ENCODE results near the gene CYP4F22. TPM values are rescaled to one million over a fixed set of nuclear protein-coding genes. Genes with fewer than 3 reads are reported as not detected.
"Not testable (repeated sequence)": the region's sequence is repeated elsewhere in the genome, so short reads cannot be mapped to it uniquely, and the experiment has no call there.

CYP4F22 gene
- polyA plus RNA-seq, 3 donors = 0.11 to 0.22 (median 0.16) TPM

DNA sequence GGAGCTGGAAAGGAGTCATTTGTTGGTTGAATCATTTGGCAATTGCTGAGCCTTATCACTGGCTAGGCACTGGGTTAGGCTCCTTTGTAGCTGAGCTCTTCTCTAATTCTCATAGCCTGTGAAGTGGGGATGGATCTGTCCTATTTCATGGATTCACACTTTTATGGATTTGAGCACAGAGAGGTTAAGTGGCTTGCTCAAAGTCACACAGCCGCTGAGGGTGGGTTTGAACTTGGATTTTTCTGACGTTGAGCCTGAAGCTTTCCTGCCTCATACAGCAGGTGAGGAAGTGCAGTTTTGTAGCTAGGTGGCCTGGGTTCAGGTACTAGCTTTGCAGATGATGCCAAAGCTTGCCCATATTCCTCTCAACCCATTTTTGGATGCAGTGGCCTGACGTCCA is 19.4 kb downstream of the CYP4F22 start:
- DNase-seq (ENCODE audit: extremely low read depth in 1 of 11, low read depth in 9 of 11, low spot score in 4 of 11) = no peak

DNA sequence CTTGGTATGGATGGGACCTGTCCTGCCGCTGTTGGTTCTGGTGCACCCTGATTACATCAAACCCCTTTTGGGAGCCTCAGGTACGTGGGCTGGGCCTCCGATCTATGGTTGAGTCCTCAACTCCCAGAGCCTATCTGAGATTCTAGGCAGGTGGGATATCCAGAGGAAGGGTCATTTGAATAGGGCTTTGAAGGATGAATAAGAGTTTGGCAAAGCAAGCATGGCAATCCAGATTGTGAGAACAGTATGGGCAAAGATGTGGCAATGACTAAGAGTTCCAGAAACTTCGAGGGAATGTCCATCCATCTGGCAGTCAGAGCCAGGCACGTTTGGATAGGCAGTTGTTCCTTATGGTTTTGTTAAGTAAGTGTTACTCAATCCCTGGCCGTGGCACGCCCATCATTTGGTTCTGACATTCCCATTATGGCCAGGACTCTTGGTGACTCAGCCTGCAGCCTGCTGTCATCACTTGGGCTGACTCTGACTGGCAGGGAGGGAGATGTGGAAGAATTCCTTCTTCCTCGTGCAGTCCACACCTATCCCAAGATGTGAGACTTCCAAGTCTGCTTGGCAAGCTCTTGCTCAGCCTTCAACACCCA is 21.5 kb downstream of the CYP4F22 start:
- no peak for DNase-seq (ENCODE audit: extremely low read depth in 1 of 11, low read depth in 9 of 11, low spot score in 4 of 11)

DNA sequence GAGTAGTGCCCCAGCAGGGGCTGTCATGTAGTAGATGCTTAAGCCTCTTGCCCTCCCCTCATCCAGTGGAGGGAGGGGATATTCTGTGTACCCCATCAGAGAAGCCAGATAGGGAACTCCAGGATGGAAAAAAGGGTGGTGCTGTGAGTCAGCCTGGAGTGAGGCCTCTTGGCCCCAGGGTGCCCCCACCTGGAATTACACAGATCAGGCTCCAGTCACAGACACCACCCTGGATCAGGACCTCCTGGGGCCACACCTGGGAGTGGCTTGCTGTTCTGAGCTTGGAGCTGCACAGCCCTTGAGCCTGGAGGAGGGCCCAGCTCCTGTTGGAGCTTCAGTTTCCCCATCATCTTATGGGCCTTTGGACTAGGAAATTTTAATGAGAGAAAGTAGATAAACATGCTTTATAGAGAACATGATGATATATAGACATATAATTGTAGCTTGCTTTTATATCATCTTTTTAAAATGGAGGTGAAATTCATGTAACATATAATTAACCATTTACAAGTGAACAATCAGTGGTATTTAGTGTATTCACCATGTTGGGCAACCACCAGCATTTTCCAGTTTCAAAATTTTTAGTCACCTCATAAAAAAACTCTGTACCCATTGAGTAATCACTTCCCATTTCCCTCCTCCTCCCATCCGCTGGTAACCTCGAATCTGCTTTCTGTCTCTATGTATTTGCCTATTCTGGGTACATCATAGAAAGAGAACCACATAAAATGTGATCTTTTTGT is 24.6 kb downstream of the CYP4F22 start:
- DNase-seq (ENCODE audit: extremely low read depth in 1 of 11, low read depth in 9 of 11, low spot score in 4 of 11) = no peak

DNA sequence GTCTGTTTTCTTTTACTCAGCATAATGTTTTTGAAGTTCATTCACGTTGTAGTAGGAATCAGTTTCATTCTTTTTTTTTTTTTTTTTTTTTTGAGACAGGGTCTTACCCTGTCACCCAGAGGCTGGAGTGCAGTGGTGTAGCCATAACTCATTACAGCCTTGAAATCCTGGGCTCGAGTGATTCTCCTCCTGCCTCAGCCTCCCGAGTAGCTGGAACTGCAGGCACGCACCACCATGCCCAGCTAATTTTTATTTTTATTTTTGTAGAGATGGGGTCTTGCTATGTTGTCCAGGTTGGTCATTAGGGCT is 25.2 kb downstream of the CYP4F22 start:
- DNase-seq (ENCODE audit: extremely low read depth in 1 of 11, low read depth in 9 of 11, low spot score in 4 of 11) = not testable (repeated sequence)

DNA sequence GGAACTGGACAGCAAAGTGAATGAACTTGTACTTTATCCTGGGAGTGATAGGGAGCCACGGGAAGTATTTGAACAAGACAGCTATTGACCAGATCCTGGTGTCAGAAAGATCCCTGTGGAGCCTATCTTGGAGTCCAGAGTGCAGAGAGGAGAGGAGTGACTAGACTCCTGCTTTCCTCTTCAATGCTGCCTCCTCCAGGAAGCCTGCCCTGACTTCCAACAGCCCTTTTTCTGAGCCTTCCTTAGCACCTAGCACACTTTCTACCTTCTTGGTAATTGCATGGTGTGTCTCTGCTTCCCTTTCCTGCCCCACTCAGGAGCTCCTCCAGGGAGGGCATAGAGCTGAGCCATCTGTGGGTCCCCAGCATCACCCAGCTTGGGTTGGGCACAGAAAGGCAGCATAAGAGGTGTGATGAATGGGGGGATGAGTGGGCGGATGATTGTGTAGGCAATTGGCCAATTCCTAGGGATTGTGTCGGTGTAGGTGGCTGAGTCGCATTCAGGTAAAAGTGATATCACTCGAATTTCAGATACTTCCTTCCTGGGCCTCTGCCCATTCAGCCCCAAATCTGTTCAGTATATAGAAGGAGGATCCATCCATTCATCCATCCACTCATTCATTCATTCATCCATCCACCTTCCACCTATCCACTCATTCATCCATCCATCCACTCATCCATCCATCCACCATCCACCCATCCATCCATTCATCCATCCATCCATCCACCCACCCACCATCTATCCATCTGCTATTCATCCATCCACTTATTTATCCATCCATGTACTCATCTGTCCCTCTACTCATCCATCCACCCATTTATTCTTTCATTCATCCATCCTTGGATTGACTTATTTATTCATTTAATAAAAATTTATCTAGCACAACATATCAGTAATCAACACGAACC is 26.9 kb downstream of the CYP4F22 start:
- DNase-seq (ENCODE audit: extremely low read depth in 1 of 11, low read depth in 9 of 11, low spot score in 4 of 11) = no peak

DNA sequence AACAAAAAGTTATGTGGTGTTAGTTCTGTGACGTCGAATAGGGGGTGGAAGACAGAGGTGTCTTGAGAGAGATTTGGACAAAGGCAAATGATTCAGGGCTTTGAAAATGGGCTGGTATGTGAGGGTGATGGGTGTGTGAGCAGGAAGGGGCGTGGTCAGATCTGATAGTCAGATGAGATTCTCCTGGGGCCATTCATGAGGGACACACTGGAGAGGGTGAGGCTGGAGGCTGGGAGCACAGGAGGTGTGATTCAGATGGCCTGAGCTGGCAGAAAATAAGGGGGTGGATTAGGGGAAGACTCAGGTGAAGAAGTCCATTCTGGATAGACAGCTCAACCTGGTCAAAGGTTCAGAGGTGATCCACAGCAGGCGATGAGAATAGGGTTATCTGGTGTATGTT is 28.0 kb downstream of the CYP4F22 start:
- no peak for DNase-seq (ENCODE audit: extremely low read depth in 1 of 11, low read depth in 9 of 11, low spot score in 4 of 11)

DNA sequence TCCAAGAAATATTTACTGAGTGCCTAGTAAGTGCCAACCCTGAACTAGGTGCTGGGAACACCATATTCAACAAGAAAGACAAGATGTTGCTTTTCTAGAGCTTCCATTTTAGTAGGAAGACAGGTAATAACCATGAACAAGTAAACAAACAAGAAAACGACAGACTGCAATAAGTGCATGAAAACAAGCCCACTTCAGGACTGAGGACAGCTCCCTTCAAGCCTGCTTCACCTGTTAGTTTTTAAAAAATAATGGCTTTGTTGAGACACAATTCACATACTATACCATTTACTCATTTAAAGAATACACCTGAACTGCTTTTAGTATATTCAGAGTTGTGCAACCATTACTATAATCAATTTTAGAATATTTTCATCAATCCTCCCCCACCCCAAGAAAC is 30.4 kb downstream of the CYP4F22 start:
- DNase-seq (ENCODE audit: extremely low read depth in 1 of 11, low read depth in 9 of 11, low spot score in 4 of 11) = no peak

DNA sequence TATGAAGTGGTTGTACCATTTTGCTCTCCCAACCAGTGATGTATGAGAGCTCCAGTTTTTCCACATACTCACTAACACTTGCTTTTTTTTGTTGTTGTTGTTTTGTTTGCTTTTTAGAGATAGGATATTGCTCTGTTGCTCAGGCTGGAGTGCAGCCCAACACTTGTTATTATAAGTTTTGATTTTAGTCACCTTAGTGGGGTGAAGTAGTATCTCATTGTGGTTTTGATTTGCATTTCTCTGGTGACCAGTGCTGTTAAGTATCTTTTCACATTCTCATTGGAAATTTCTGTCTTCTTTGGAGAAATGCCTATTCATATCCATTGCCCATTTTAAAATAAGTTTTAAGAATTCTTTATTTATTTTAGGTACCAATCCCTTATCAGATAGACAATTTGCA is 31.3 kb downstream of the CYP4F22 start:
- no peak for DNase-seq (ENCODE audit: extremely low read depth in 1 of 11, low read depth in 9 of 11, low spot score in 4 of 11)

DNA sequence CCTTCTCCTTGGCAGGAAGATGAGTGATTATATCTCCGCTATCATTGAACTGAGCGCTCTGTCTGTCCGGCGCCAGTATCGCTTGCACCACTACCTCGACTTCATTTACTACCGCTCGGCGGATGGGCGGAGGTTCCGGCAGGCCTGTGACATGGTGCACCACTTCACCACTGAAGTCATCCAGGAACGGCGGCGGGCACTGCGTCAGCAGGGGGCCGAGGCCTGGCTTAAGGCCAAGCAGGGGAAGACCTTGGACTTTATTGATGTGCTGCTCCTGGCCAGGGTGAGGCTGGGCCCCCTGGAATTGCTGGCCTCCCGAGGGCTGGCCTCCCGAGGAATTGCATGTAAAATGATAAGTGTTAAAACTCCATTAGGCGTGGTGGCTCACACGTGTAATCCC is 32.1 kb downstream of the CYP4F22 start:
- DNase-seq (ENCODE audit: extremely low read depth in 1 of 11, low read depth in 9 of 11, low spot score in 4 of 11) = no peak

DNA sequence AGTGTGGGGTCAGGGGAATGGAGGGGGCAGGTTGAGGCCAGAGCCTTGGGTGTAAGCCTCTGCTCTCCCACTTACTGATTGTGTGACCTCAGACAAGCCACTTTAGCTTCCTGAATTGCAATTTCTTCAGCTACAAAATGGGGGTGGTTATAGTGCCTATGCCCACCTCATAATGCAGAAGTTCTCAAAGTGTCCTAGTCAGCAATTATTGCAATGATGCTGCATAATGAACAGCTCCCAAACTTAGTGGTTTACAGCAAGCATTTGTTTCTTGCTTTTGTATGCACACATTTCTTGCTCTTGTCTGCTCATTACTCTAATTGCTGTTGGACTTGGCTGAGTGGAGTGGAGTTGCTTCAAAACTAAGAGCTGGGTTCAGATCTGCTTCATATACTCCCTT is 36.0 kb downstream of the CYP4F22 start:
- DNase-seq (ENCODE audit: extremely low read depth in 1 of 11, low read depth in 9 of 11, low spot score in 4 of 11) = no peak

DNA sequence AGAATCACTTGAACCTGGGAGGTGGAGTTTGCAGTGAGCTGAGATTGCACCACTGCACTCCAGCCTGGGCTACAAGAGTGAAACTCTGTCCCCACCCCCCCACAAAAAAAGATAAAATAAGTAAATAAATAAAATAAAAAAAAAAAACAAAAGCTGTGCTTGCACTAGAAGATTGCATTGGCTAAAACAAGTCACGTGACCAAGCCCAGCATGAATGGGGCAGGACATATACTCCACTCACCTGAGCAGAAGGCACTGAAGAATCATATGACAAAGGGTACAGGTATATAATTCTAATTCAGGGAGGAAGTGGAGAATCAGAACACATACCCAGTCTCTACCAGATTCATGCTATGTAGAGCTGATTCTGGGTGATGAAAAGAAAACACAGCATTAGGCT is 36.6 kb downstream of the CYP4F22 start:
- DNase-seq (ENCODE audit: extremely low read depth in 1 of 11, low read depth in 9 of 11, low spot score in 4 of 11) = no peak

DNA sequence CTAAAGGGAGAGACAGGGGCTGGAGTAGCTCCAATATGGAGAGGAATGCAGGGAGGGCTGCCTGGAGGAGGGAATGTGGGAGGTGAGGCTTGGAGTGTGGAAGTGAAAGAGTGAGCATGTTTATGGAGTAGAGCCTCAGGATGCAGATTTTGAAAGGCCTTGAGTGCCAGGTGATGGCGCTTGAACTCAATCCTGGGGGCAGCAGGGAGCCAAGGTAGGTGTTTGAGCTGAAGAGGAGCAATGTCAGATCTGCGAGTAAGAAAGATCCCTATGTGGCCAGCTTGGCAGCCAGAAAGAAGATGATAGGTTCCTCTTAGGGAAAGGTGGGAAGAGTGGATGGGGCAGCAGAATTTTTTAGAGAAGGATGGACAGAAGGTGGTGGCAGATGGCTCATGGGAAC is 40.3 kb downstream of the CYP4F22 start:
- no peak for DNase-seq (ENCODE audit: extremely low read depth in 1 of 11, low read depth in 9 of 11, low spot score in 4 of 11)

DNA sequence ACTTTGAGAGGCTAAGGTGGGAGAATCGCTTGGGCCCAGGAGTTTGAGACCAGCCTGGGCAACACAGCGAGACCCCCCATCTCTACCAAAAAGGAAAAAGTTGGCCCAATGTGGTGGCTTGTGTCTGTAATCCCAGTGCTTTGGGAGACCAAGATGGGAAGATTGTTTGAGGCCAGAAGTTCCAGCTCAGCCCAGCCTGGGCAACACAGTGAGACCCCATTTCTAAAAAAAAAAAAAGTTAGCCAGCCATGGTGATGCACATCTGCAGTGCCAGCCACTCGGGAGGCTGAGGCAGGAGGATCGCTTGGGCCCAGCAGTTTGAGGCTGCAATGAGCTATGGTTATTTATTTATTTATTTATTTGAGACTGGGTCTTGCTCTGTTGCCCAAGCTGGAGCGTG is 41.3 kb downstream of the CYP4F22 start:
- no peak for DNase-seq (ENCODE audit: extremely low read depth in 1 of 11, low read depth in 9 of 11, low spot score in 4 of 11)

DNA sequence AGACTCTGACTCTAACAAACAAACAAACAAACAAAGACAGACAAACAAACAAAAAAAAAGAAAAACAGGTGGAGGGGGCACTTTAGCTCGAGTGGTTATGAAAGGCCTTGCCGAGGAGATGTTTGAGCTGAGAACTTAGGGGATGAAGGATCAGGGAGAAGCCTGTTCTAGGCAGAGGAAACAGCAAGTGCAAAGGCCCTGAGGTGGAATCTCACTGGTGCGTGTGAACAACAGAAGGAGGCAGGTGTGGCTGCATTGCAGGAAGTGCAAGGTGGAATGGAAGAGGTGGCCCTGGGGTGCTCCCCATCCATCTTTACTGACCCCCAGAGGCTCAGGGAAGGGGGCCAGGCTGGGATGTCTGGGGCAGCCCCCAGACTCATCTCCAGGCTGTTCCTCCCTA is 41.9 kb downstream of the CYP4F22 start:
- no peak for DNase-seq (ENCODE audit: extremely low read depth in 1 of 11, low read depth in 9 of 11, low spot score in 4 of 11)

DNA sequence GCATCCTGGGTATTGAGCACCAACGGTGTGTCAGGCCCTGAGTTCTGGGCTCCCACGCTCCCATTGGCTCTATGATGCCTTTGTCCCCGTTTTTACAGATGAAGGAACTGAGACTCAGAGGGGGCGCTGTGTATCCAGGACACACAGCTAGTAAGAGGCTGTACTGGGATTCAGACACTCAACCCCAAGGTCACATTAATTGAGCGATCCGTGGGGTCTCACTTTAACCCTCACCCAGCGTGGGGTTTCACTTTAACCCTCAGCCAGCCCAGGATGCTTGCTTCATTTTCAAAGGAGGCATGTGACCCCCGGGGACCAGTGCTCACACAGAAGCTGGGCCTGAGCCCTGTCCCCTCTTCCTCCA is 42.6 kb downstream of the CYP4F22 start:
- no peak for DNase-seq (ENCODE audit: extremely low read depth in 1 of 11, low read depth in 9 of 11, low spot score in 4 of 11)

DNA sequence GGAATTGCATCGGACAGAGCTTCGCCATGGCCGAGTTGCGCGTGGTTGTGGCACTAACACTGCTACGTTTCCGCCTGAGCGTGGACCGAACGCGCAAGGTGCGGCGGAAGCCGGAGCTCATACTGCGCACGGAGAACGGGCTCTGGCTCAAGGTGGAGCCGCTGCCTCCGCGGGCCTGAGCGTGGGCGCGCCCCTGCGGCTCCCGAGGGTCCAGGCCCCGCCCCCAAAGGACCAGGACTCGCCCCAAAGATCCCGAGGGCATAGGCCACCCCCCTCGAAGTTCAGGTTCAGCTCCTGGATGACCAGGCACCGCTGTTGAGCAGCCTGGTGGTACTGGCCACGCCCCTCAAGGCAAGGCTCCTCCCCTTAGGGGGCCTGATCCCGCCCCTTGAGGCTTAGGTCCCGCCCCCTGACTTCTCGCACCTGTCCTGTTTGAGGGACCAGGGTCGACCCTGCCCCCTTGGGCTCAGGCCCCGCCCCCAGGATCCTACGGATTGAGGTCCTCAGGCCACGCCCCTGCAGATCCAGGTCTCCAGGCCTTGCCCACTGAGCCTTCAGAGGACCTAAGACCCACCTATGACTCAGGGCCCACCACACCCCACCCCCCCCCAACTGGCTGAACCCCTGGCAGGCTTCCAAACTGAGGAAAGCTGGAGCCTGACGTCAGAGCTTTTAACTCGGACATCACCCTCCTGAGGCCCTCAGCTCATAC is 43.1 kb downstream of the CYP4F22 start:
- no peak for DNase-seq (ENCODE audit: extremely low read depth in 1 of 11, low read depth in 9 of 11, low spot score in 4 of 11)

DNA sequence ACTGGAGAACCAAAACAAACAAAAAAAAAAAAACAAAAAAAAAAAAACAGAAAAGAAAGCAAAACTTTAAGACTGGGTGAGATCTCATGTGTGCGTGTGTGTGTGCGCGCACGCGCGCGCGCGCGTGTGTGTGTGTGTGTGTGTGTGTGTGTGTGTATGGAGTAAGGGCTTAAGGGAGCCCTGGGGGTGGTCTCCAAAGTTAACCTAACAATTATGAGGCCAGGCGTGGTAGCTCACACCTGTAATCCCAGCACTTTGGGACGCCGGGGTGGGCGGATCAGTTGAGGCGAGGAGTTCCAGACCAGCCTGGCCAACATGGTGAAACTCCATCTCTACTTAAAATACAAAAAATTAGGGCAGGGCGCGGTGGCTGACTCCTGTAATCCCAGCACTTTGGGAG is 46.7 kb downstream of the CYP4F22 start:
- DNase-seq (ENCODE audit: extremely low read depth in 1 of 11, low read depth in 9 of 11, low spot score in 4 of 11) = no peak

DNA sequence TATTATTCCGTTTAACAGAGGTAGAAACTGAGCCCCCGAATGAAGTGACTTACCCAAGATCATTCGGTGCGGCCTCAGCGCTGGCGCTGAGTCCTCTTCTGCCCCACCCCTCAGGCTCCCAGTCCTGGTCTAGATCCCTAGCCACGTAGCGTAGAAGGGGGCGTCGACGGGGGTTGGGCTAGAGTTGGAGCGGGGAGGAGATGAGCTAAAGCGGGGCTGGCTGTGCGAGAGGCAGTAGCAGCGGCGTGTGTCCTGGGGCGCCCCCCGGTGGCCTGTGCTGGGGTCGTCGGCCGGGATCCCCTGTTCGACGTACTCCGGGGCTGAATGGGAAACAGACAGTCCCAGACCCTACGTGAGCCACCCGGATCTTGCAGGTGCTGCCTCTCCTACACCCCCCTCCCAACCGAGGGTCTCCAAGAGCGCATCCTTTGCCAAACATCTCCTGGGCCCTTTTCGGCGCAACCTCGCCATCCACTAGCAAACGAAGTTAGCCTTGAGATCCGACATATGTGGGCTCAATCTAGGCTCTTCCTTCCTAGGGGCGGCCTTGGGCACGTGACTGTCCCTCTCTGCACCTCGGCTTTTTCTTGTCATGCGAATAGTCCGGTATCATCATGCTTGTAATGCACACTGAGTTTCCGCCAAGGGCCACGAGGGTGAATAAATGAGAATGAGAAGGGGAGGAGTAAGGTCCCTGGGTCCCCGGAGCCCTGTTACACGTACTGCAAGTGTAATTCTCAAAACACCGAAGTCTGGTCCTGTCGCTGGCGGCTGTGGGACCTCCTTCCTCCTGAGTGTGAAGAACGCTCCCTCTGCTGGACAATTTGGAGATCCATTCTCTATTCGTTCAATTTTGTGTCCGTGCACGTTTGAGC is 47.7 kb downstream of the CYP4F22 start:
- DNase-seq (ENCODE audit: extremely low read depth in 1 of 11, low read depth in 9 of 11, low spot score in 4 of 11) = peak; percentile 65 to 86 (median 80)

DNA sequence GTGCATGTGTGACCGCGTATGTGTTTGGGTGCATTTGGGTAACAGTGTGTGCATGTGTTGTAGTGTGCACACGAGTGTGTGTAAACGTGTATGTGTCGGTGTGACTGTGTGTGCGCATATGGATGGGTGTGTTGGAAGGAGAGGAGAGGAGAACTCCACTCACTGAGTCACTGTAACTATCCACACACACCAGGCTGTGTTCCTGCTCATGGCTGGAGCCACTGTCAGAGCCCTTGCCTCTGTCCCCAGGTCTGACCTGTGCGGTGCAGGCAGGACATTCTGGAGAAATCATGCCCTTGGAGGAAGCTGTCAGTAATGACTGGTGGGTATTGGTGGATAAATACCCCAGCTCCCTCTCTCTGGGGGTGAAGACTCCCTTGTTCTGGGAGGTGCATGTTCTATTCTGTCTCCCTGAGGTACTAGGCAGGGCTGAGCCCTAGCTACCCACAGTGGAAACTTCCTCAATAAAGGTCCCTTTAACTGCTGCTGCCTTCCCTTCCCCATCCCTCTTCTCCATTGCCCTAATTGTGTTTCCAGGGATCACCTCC is 48.4 kb downstream of the CYP4F22 start:
- DNase-seq (ENCODE audit: extremely low read depth in 1 of 11, low read depth in 9 of 11, low spot score in 4 of 11) = no peak
